AG10803 (cell line): ENCODE results near the gene INPP4A.

Experiments used
- DNase-seq: peaks from one replicate; pipeline ENCODE4 v3.0.0; 2010; ENCODE audit warnings: low read depth
- H3K4me3 ChIP-seq: 2 replicates; pipeline ENCODE4 v1.5.1; 2011; ENCODE audit warnings: mild to moderate bottlenecking, low read length, control low read depth
- CTCF ChIP-seq: conservative IDR thresholded peaks from 2 replicates; pipeline ENCODE4 v1.5.1; 2011; ENCODE audit warnings: mild to moderate bottlenecking, low read length, control low read depth, inconsistent platforms

The INPP4A gene

GRCh38 chr2:98455494-98455976 is 10.9 kb downstream of the INPP4A start:
- H3K4me3 ChIP-seq = no peak overlapping the region
- TF ChIP-seq CTCF = no peak
- DNase-seq = peak; percentile 36

GRCh38 chr2:98457045-98457696 is 12.5 kb downstream of the INPP4A start:
- no peak overlapping the region for H3K4me3 ChIP-seq
- no peak for TF ChIP-seq CTCF
- peak; percentile 90 for DNase-seq

- TF ChIP-seq CTCF = no peak
- peak; percentile 22 for DNase-seq
- H3K4me3 ChIP-seq = no peak overlapping the region
Observed at GRCh38 chr2:98458207-98458606, 13.5 kb downstream of the INPP4A start.

GRCh38 chr2:98458667-98459380 is 14.2 kb downstream of the INPP4A start:
- DNase-seq = no peak
- H3K4me3 ChIP-seq = no peak overlapping the region
- no peak for TF ChIP-seq CTCF

GRCh38 chr2:98459496-98460175 is 15.0 kb downstream of the INPP4A start:
- no peak overlapping the region for H3K4me3 ChIP-seq
- DNase-seq = no peak
- no peak for TF ChIP-seq CTCF

GRCh38 chr2:98460573-98461497 is 16.2 kb downstream of the INPP4A start:
- no peak for DNase-seq
- TF ChIP-seq CTCF = no peak
- no peak overlapping the region for H3K4me3 ChIP-seq
